Cortex of kidney (tissue), 1 donor: ENCODE data around the gene S1PR3.
"Not testable (repeated sequence)": the region's sequence is repeated elsewhere in the genome, so short reads cannot be mapped to it uniquely, and the experiment has no call there.

ENCODE experiments used
- DNase-seq: peaks from one replicate; lab custom pipeline; 2025; lab: John Stamatoyannopoulos, UW

Gene S1PR3

DNA sequence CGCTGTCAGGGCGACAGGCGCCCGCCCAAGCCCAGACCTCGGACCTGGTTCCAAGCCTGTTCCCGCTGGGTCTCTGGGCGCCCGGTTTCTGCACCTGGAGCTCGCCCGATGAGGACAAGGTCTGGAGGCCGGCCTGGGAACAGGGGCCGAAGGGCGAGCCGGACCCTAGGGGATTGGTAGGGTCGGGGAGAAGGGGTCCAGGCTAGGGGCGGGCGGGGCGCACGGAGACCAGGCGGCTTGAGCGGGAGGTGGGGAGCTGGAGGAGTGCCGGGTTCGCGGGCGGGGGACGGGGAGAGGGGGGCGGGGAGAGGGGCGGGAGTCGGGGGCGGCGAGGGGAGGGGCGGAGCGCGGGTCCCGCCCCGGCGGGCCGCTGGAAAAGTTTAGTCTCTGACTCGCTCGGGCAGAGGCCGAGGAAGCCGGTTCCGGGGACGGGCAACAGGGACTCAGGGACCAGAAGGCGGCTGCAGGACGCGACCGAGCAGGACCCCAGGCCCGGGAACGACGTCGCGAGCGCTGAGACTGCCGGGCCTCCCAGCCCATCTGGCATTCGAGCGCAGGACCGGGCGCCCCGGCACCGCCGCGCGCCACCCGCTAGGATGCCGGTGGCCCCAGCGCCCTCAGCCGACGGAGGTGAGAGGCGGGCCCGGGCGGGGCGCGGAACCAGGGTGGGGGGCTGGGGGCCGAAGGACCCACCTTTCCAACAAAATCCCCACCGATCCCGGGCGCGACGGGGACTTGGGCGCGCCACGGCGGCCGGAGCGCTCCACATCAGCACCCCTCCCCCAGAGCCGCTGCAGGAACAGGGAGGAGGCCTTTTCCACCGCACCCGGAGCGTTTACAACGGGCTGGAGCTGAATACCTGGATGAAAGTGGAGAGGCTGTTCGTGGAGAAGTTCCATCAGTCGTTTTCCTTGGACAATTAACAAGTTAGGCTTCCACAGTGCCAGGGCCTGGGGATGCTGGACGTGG is at the start of gene S1PR3:
TSS of gene S1PR3 (plus strand) at position 403 of the 969 bp plus-strand sequence. CDS start 9,733 bp downstream, outside the sequence.
- DNase-seq: no peak

DNA sequence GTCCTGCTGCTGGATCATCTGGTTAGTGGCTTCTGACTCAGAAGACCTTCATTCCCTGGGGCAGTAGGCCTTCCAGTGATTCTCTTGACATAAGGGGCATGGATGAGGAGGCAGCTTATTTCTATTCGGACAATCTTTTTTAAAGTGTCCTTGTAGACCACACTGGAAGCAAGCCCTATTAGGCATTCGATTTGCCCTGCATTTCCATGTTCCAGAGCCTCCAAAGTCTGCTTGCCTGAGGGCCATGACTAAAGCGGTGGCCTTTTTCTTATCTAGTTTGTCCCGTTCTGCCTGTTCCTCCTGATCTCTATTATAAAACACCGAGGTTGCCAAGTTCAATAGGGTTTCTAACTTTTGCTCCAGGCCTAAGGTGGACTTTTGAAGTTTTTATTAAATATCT is 49.7 kb upstream of the S1PR3 start:
- not testable (repeated sequence) for DNase-seq

DNA sequence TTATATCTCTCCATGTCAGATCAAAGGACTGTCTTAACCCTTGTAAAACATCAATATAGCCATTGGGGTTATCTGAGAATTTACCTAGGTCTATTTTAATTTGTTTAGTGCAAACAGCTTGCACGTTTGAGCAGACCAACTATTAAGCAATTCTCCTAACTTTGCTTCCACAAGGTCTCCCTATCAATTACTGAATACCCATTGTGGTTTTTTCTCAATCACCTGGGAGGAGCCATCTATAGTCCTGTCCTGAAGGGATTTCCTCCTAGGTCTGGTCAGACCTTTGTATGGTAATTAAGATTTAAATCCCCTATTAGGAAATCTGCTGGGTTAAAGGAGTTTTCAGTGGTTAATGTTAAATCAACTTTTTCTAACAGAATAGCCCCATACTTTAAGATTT is 48.9 kb upstream of the S1PR3 start:
- DNase-seq: no peak

DNA sequence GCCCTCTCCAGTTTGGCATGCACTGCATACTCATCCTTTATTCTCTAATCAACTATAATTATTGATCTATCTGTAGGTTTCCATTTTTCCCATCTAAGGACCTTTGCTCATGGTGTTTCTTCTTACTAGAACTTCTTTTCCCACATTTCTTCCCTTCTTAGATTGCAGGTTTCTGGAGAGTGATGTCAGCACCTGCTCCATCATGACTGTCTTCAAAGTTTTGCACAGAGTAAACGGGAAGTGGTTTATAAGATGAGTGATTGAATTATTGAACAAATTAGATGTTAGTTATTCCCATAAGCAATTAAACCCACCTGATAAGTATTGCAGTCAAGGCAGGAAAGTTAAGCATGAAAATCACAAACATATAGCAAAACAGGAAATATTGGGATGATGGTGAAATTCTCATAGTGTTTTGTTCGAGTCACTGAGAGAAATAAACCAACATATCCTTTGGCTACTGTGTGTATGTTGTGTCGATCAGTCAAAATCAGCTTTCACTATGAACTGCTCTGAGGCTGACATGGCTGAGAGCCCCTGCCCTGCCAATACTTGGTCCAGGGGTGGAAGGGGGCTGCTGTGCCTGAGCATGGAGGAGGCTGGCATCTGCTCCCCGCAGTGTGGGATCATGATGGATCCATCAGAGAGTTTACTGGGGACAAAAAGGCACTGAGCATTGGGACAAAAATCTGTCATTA is 45.5 kb upstream of the S1PR3 start:
- DNase-seq: no peak

DNA sequence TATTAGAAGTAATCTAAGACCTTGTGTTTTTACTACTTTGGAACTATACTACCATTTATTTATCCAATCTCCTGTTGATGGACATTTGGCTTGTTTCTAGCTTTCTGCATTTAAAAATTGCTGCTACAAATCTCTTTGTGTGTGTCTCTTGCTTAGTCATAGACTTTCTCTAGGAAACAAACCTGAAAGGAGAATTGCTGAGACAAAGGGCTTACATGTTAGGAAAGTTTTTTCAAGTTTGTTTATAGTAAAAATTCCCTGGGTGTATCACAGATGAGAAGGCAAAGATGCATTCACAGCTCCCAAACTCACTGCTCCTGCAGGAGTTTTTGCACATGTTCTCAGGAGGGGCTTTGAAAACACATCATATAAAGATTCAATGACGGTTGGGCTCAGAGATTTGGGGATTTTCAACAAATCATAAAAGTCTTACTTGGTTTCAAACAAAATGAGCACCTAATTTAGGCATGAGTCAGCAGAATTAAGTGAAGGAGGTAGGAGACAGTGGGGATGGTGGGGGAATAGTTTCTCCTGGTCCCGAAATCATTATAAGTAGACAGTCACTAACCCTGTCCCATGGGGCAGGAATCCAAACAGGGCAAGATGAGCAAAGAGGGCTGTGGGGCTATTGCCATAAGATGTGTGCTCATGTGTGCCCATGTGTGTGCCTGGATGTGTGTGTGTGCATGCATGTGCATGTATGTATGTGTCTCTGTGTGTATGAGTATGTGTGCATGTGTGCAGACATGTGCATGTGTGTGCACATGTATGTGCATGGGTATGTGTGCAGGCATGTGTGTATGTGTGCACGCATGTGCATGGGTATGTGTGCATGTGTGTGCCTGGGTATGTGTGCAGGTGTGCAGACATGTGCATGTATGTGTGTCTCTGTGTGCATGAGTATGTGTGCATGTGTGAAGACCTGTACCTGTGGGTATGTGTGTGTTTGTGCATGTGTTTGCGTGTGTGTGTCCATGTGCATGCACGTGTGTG is 43.4 kb upstream of the S1PR3 start:
- no peak for DNase-seq

DNA sequence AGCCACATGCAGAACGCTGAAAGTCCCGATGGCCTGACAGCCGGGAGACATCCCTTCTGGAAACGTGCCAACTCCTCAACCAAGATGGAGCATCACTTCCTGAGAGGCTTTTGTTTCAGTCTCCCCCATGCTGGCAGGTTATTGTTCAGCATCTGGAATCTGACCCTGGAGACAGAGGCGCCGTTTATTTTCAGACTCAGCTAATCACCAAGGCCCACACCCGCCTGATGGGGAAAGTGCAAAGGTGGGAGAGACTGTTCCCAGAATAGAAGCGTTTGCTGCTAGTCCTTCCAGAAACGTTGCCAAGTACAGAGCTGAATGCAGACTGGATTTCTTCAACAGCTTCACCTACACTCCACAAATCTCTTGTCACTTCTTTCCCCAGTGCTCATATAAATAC is 41.8 kb upstream of the S1PR3 start:
- no peak for DNase-seq

DNA sequence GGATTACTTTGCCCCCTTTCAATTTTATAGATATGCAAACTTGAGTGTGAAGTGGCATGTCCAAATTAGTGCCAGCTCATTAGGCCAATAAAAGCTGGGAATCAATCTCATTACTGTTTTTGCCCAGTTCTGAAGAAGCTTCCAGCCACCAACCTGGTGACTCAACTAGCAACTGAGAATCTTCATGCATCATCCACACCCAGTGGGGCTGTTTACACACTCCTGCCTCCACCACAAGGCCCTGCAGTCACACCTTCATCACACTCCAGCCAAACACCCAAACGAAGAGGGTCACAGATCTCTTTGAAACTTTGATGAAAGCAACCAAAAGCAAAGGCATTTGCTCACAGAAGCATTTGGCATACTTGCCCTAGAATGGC is 41.3 kb upstream of the S1PR3 start:
- DNase-seq: no peak

DNA sequence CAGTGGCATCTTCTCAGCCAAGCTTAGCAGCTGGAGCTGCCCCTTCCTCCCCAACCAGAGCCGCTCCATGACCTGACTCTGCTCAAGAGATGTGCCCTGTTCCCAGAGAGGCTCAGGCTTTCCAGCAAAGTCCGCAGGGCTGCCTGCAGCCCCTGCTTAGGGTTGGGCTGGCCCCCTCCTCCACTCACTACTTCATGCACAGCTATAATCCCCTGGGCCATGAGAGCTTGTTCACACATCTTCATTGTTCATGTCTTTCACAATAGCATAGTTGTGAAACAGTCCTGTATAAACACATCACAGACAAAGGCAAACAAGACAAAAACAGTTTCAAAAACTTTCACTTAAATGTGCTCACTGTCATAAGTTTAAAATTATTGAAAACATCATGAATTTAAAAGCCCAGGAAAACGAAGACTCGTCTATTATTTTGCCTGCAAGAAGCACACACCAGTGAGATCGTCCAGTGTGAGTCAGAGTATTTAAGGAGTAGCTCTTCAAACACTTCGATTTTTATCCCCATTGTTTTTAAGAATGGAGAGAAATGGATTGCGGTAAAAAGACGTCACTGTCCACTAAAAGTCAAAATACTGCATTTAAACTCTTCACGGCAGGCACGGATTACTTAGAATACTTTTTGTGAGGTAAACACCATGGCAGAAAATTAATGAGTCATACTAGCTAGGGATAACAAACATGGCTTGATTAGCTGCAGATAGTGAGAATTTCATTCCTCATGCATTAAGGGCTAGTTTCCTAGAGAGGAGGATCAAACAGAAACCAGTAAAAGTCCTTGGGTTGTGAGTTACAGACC is 40.7 kb upstream of the S1PR3 start:
- no peak for DNase-seq

DNA sequence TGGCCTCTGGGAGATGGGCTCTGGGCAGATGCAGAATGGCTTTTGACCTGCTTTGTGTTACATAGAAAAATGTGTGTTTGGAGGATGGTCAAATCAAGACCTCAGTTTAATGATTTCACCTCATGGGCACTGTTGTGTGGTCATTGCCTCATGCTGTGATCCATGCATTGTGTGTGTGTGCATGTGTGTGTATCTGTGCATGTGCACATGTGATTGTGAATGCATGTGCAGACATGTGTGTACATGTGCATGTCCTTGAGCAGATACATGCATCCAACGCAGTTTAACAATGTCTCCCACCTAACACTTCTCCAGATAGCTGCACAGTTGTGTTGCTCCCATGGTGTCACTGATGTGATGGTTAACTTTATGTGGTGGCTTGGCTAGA is 40.1 kb upstream of the S1PR3 start:
- no peak for DNase-seq

DNA sequence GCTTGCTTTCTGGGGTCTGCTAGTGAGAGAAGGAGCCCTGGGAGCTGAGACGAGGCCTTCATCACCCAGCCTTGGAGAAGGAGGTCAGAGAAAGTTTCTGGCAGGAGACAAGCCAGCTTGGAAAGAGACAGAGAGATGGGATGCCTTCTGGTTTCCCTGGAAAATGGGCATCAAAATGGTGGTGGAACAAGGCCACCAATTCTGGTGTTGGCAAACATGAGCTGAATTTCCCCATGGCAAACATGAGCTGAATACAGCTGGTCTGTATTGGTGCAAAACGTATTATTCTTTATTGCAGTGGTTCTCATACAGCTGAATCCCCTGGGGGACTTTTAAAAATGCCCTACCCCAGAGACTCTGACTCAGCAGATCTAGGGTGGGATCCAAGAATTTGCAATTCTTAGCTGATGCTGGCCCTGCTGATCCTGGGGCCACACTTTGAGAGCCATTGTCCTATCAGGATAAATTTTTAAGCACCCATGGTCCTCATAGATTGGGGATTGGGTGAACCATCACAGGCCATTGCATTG is 39.1 kb upstream of the S1PR3 start:
- no peak for DNase-seq

DNA sequence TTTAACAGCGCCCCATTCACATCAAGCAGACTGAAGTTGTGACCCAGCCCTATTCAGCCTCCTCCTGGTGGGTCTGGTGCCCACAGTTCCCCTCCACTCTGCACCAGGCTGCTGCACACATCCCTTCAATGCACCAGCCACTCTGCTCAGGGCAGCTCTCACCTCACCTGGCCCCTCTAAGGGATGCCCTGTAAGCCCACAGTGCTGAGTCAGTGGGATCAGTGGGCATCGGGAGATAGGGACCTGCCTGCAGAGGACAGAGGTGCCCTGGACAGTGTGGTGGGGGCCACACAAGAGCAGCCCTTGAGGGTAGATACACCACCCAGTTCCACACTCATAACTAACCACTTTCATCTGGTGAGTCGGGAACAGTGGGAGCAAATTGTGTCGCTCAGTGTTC is 38.3 kb upstream of the S1PR3 start:
- DNase-seq: no peak

DNA sequence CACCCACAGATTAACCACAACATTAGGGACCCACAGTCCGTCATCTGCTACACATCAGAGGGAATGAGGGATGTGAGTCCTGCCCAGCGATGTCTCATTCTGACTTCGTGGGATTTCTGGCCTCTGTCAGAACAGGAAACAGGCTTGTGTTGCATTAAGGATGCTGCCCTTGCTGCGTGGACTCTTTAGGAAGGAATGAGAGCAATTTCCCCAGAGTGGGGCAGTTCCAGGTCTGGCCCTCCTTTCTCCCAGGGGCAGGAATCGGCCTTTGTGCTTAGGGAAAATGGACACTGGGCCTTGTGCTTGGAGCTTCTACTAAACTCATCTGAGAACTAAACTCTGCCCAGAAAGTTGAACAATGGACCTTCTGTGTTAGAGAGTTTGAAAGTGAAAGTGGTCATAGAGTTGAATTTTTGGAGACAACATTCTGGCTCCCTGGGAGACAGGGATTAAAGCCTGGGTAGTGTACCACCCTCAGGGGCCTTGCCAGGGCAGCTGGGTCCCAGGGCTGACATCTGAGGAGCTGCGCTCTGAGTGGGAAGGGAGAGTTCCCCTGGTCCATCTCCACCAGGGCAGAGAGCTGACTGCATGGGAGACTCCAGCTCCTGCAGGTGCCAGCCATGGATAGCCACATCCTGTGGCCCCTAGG is 37.8 kb upstream of the S1PR3 start:
- DNase-seq: no peak

DNA sequence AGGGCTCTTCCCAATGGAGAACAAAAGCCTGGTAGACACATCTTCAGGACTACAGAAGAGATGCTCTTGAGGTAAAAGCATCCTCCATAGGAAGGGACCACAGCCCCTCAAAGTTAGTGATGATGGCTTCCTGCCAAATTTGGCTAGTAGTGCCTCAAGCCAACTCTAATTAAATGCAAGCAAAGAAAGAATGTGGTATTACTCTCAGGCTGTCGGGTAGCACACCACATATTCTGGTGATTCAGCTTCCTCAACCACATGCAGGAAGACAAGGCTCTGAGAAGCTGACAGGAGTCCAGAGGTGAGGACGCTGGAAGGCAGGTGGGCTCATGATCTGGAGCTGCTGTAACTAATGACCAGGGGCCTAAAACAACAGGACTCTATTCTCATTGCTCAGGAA is 37.2 kb upstream of the S1PR3 start:
- DNase-seq: no peak

DNA sequence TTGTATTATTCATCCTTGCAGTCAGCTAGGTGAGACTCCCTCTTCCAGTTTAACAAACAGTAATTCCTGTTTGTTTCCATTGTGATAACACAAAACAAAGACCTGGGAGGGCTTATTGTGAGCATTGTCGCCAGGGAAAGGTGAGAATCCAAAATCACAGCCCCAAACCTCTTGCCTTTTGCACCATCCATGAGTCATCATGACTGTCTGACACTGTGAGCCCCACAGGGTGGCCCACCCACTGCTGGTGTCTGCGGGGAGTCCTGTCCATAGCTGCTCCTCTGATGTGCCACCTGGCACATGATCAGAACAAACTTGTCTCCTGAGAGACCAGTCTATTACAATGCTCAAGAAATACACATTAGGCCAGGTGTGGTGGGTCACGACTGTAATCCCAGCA is 33.7 kb upstream of the S1PR3 start:
- DNase-seq: no peak

DNA sequence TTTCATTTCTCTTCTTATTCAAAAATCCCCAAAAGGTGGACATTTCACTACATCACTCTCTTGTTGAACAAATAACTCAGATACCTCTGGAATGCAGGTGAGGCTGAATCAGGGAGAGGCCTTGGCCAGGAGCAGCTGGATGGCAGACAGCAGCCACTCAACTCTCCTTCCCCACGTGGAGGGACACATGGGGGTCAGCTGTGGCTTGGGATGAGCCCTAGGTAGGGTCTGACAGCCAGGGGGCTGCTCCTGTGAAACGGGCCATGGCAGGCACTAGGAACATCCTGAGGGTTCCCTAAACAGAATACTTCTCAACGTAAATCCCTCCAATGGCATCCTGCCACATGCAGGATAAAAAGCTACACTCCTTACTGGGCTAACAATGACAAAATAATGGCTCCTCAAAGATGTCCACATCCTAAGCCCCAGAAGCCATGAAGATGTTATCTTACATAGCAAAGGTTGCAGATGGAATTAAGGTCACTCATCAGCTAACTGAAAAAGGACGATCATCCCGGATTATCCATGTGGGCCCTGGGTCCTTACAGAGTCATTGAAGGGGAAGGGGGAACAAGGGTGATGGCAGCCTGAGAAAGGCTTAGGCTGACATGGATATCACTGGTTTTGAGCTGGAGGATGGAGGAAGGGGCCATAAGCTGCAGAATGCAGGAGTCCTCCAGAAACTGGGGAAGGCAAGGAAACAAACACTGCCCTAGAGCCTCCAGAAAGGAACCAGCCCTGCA is 31.4 kb upstream of the S1PR3 start:
- DNase-seq: no peak

DNA sequence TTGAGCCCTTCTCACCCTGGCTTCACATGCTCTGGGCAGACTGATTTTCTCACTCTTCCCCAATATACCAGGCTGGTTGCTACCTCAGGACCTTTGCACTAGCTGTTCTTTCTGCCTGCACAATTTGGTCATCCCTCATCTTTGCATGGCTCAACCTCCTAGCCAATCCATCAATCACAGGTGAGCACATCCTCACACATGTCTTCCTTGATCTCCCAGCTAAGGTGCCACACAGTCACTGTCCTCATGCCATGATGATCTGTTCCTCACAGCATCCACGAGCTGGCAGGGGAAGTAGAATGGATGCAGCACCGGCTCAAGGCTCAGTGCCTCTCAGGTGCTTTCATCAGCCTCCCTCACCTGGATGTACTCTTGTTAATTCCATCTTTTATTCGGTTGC is 30.6 kb upstream of the S1PR3 start:
- no peak for DNase-seq

DNA sequence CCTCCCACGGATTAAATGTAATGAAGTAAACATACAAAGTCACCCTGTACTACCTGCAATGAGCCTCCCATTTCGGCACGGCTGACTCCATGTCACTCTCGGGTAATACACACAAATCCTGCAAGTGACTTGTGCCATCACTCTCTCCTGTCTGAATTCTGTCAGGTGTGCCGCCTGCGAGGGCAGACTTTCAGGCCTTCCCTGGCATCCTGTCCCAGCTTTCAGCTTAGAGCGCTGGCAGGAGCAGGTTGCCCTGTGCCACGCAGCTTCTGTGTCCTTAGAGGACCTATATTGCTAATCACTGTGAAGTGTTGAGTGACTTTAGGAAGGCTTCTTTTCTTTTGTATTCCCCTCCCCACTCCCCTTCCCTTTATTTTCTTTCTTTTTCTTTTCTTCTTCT is 25.8 kb upstream of the S1PR3 start:
- DNase-seq: no peak

DNA sequence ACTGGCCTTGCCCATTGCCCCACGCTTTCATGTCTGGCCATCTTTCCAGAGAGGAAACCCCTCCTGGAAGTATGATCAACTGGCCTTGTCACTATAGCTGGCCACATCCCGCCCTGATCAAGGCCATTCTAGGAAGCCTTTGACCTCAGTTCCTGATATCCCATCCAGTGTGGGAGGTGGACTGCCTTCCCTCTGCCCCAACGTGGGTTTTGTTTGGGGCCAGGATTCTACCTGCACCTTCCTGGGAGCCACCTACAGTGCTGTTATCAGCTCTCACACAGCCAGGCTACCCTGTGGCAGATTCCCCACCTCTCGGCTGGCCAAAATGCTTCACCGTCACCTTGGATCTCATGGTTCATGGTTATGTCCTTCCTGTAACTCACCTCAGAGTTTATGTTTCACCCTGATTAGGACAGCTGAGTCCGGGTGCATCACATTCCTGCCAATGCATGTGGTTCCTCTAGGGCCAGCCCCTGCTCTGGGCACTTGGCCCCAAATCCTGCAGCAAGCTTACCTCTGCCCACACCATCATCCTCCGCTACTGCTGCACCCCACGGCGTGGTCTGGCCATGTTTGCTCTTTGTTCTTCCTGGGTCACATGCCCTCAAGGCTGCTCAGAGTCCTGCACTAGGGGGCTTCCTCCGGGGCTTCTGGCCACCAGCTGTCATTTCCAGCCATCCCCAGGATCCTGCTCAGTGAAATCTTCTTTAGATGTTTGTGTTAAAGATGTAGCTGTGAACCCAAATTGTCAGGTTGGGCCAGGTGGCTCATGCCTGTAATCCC is 24.2 kb upstream of the S1PR3 start:
- DNase-seq: no peak

DNA sequence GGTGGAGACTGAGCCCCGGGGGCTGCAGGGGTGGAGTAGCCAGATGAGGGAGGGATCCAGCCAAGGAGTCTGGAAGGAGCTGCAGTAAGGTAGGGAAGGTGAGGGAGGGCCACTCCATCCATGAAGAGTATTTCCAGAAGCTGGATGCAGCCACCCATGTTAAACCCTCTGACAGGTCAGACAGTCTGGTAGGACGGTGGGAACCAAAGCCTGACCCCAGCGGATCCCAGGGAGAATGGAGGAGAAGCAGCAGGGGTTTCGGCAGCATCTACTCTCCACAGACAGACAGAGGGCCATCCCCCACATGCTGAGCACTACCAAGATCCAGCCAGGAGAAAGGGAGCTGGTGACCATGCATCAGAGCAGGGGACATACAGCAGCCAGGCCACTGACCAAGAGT is 22.5 kb upstream of the S1PR3 start:
- DNase-seq: no peak
